Colonic mucosa (tissue), 4 donors: ENCODE measurements around the gene ARMCX5. TPM values are rescaled to one million over a fixed set of nuclear protein-coding genes. Genes with fewer than 3 reads are reported as not detected.

Experiments
- DNase-seq: peaks from one replicate; pipeline ENCODE4 v3.0.0-alpha.2; 2020
- H3K27ac ChIP-seq: fragments of 200-600 bp; one replicate; pipeline ENCODE4 v1.8.0; 2021
- H3K27me3 ChIP-seq: fragments of 200-600 bp; one replicate; pipeline ENCODE4 v1.8.0; 2021
- H3K36me3 ChIP-seq: fragments of 200-600 bp; one replicate; pipeline ENCODE4 v1.8.0; 2021
- H3K4me1 ChIP-seq: fragments of 200-600 bp; one replicate; pipeline ENCODE4 v1.8.0; 2021; ENCODE audit warnings: mild to moderate bottlenecking
- H3K4me3 ChIP-seq: fragments of 200-600 bp; one replicate; pipeline ENCODE4 v1.8.0; 2021
- H3K9ac ChIP-seq, 2 donors: one replicate each; pipeline ENCODE4 v1.7.0; 2013; ENCODE audit warnings: control low read depth in 2 of 2, low read depth in 2 of 2, low read length in 2 of 2
- H3K9me3 ChIP-seq: fragments of 200-600 bp; one replicate; pipeline ENCODE4 v1.8.0; 2021
- CTCF ChIP-seq: fragments of 200-600 bp; IDR thresholded peaks from one replicate; pipeline ENCODE4 v1.8.0; 2022; ENCODE audit warnings: antibody characterized with exemption, mild to moderate bottlenecking
- intact Hi-C: fragments of 100-400 bp; cut with DNase I; formaldehyde crosslinking; loops from one replicate; pipeline ENCODE4 v1.14.1; 2022
- total RNA-seq, 2 donors: library from RNA; stranded (reverse); fragmentation: NEBNext Ultra II Directional in 1 of 2; extraction: Animal tissue kit (Norgen Biotek cat#: 25700) in 1 of 2; gene quantifications; one replicate each; pipeline ENCODE4 v1.2.1, GENCODE V29; 2021
- donor health status: healthy.
- donor health status: DM: no; HTN: no; CAD: no.
- donor health status: DM: no; HTN: no; CAD: no.

The ARMCX5 gene
- total RNA-seq, 2 donors from 2014 or later = 10.5 to 15.3 TPM

GRCh38 chrX:102599951-102600579 lies 750 bp downstream of the ARMCX5 start:
- Histone ChIP-seq H3K4me3 (peak overlapping the region; percentile 44), H3K36me3 (no peaks in the 10 kb centered on the region), H3K4me1 (no peaks in the 10 kb centered on the region), H3K9me3 (no peaks in the 10 kb centered on the region), H3K27ac (peak overlapping the region; percentile 64), H3K9ac (peak overlapping the region; percentile 35 to 68), H3K27me3 (no peaks in the 10 kb centered on the region)
- no peak for TF ChIP-seq CTCF
- DNase-seq = no peak
- intact Hi-C loops = no loop called here

GRCh38 chrX:102604327-102604726 lies 5.0 kb downstream of the ARMCX5 start:
- H3K27me3 ChIP-seq = no peaks in the 10 kb centered on the region
- H3K4me1 ChIP-seq = no peaks in the 10 kb centered on the region
- intact Hi-C loops = no loop called here
- no peaks in the 10 kb centered on the region for H3K9me3 ChIP-seq
- no peak for DNase-seq
- no peaks in the 10 kb centered on the region for H3K36me3 ChIP-seq
- TF ChIP-seq CTCF = no peak
- H3K9ac ChIP-seq = no peak overlapping the region
- H3K4me3 ChIP-seq = no peak overlapping the region
- no peak overlapping the region for H3K27ac ChIP-seq

- Histone ChIP-seq H3K4me1 (no peaks in the 10 kb centered on the region), H3K27me3 (no peaks in the 10 kb centered on the region), H3K9me3 (no peaks in the 10 kb centered on the region), H3K4me3 (no peak overlapping the region), H3K9ac (no peak overlapping the region), H3K27ac (no peak overlapping the region), H3K36me3 (no peaks in the 10 kb centered on the region)
- TF ChIP-seq CTCF = no peak
- no peak for DNase-seq
- intact Hi-C loops = no loop called here
Observed at GRCh38 chrX:102606115-102606514, 6.8 kb downstream of the ARMCX5 start.

GRCh38 chrX:102610905-102611304 lies 11.6 kb downstream of the ARMCX5 start:
- Histone ChIP-seq H3K9me3 (no peaks in the 10 kb centered on the region), H3K4me3 (no peak overlapping the region), H3K4me1 (no peaks in the 10 kb centered on the region), H3K27ac (no peak overlapping the region), H3K36me3 (no peaks in the 10 kb centered on the region), H3K9ac (no peak overlapping the region), H3K27me3 (no peaks in the 10 kb centered on the region)
- intact Hi-C loops = no loop called here
- TF ChIP-seq CTCF = no peak
- DNase-seq = no peak

- H3K36me3 ChIP-seq = no peaks in the 10 kb centered on the region
- no peaks in the 10 kb centered on the region for H3K27me3 ChIP-seq
- no peaks in the 10 kb centered on the region for H3K4me1 ChIP-seq
- H3K9me3 ChIP-seq = no peaks in the 10 kb centered on the region
- no peak overlapping the region for H3K9ac ChIP-seq
- no peak for DNase-seq
- no peak for TF ChIP-seq CTCF
- no peak overlapping the region for H3K27ac ChIP-seq
- no peak overlapping the region for H3K4me3 ChIP-seq
- intact Hi-C loops = no loop called here
Observed at GRCh38 chrX:102624105-102624504, 24.8 kb downstream of the ARMCX5 start.
